COLO668 (cell line): ENCODE data around the gene SV2C.
"Not testable (repeated sequence)": the region's sequence is repeated elsewhere in the genome, so short reads cannot be mapped to it uniquely, and the experiment has no call there.

Experiments
- DNase-seq: peaks from one replicate; lab custom pipeline; 2025; ENCODE audit not compliant: unreplicated experiment; lab: John Stamatoyannopoulos, UW

SV2C gene

GRCh38 chr5:76199336-76200318, 116.4 kb downstream of the SV2C start:
- DNase-seq = no peak

DNA sequence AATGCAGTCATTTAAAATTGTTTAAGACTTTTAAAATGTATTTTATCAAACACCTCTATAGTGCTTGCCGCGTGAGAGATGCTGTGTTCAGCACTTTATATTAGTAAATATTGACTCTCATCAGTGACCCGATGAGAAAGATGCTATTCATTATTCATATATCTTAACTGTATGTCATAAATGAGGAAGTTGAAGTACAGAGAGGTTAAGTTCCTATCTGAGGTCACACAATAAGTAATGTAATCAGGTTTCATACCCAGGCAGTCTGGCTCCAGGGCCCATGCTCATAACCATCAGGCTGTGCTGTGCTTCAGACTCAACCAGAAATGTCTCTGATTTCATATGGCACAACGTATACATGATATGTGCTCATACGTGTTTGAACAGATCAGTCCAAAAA, 119.0 kb downstream of the SV2C start:
- DNase-seq = no peak

GRCh38 chr5:76204191-76204590, 121.0 kb downstream of the SV2C start:
- DNase-seq = no peak

GRCh38 chr5:76204713-76205112, 121.5 kb downstream of the SV2C start:
- no peak for DNase-seq

GRCh38 chr5:76207120-76207519, 123.9 kb downstream of the SV2C start:
- no peak for DNase-seq

DNA sequence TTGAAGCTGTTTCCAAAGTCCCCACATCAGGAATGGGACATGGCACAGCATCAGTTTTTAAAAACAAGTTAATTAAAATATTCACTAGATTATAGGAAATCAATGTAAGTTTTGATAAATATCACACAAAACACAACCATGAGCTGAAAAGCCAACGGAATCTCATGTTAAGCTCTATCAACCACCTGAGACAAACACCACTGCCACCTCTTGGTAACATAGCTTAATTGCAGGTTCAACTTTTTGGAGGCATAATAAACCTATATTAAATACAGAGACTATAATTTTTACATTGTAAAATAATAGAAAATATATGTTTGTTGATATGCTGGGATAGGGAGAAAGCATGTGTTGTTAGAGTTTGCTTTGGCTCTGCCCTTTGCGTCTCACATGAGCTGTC, 126.1 kb downstream of the SV2C start:
- no peak for DNase-seq

DNA sequence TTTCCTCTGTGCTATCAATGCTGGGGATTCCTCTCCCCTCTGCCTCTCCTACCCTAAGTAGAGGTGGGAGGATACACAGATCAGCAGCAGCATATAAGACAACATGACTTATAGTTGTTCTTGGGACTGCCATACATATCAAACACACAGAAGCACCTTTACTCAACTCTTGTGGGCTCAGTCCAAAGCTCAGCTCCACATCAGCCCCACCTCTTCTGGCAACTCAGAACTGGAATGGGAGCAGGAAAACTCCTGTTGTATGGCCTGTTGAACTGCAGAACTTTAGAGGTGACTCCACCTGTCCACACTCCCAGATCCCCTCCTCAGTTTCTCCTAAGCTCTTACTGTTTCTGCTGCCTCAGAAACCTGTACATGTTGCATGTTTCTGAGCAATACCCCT, 127.8 kb downstream of the SV2C start:
- DNase-seq = no peak

DNA sequence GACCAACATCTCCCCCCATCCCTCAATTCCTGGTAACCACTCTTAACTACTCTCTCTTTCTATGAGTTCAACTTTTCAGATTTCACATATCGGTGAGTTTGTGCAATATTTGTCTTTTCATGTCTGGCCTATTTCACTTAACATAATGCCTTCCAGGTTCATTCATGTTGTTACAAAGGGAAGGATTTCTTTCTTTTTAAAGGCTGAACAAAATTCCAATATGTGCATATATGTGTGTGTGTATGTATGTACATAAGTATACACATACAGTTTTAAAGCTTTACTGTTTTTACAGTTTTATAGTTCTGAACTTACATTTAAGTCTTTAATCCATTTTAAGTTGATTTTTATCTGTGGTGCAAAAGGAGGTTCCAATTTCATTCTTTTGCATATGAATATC, 130.7 kb downstream of the SV2C start:
- DNase-seq = no peak

DNA sequence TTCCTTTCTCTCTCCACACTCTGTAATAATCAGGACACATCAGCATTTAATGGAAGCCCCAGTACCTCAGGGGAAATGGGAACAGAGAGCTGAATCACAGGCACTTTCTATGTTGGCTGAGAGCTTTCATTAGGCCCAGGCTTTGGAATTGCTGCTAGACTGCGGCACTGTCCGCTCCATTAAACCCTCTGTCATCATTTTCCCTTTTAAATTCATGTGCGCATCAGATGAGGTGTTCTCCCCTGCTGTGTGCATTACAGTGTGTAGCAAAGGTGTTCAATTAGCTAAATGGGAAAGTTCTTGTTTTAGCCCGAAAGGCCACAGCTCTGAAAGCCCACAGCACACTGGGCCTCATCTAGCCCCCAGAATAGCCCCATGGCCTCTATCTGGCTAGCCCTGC, 133.6 kb downstream of the SV2C start:
- DNase-seq = no peak

DNA sequence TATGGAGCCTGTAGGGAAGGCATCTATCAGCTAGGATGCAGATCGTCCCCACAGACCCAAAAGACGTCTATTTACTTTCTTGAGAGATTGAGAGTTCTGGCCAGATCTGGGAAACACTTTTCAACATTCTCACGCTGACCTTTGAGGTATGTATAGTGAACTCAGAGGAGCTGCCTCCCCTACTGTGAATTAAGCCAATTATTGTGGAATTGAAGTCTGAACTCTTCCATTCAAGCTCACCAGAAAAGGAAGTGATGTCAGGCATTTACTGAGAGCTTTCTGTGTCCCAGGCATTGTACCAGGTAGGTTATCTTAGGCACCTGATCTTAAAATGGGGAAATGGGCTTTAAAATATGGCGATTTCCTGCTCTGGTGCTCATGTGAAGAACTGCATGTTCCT, 136.5 kb downstream of the SV2C start:
- no peak for DNase-seq

DNA sequence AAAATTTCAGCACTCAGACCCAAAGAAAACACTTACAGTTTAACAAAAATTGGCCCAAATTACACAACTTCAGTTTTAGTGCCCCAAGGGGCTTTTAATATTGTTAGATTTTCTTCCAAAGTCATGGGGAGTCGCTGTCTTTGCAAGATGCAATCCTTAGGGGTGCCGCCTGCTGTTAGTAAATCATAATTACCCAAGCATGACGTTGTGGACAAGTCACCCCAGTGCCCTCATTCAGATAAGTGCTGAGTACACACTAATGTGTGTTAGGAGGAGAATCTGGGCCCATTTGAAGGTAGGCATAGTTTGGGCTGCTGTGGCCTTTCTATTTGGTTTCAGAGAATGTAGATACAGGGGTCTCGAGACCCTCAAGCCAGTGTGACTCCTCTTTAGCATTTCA, 138.1 kb downstream of the SV2C start:
- DNase-seq = no peak

DNA sequence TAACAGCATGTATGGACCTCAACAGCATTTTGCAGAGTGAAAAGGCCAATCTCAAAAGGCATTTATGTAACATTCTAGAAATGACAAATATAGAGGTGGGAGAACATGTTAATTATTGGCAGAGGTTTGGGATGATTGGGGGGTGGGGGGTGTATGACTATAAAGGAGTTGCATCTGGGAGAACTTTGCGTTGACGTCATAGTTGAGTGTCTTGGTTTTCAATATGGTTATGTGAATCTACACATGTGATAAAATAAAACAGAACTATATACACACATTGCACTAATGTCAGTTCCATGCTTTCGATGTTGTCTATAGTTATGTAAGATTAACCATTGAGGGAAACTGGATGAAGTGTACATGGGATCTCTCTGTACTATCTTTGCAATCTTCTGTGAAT, 139.1 kb downstream of the SV2C start:
- no peak for DNase-seq

DNA sequence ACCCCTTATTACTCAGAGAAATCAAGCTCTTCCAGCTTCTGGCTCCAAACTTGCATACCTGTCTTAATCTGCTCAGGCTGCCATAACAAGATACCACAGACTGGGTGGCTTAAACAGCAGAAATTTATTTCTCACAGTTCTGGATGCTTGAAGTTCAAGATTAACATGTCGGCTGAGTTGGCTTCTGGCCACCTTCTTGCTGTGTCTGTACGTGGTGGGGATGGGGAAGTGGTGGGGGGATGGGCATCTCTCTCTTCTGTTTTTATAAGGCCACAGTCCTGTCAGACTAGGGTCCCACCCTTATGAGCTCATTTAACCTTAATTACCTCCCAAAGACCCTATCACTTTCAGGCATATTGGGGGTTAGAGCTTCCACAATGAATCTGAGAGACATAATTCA, 140.5 kb downstream of the SV2C start:
- DNase-seq = no peak

GRCh38 chr5:76224898-76225297, 141.7 kb downstream of the SV2C start:
- DNase-seq = no peak

DNA sequence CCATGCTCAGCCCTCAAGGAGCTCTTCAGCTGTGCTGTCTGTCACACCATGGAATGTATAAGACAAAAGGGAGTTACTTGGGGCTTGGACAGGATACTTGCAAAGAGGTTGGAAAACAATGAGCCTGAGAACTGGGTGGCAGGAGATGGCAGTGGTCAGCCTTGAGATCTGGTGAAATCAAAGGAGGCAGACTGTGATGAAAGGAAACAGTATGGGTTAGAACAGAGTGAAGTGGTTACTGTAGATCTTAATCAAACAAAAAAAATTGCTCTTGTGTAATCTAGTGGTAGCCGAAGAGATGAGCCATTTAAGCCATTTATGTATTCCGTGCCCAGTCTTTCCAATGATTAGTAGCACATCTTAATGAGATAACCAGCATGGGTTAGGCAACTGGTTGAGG, 142.2 kb downstream of the SV2C start:
- DNase-seq = no peak

DNA sequence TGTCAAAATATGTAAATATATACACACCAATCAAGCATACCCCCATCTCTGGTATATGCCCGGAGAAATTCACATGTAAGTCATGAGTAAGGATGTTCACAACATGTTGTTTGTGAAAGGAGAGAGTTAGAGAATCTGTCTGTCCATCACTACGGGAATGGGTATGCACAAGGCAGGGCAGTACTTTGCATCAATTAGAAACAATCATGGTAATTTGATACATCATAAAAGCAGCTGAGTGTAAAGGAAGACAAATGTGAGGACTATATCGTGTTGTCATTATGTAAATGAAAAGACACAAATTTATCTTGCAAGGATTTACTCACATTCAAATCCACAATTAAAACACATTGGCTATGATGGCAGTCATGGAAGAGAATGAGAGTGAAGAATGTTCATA, 146.7 kb downstream of the SV2C start:
- DNase-seq = no peak

DNA sequence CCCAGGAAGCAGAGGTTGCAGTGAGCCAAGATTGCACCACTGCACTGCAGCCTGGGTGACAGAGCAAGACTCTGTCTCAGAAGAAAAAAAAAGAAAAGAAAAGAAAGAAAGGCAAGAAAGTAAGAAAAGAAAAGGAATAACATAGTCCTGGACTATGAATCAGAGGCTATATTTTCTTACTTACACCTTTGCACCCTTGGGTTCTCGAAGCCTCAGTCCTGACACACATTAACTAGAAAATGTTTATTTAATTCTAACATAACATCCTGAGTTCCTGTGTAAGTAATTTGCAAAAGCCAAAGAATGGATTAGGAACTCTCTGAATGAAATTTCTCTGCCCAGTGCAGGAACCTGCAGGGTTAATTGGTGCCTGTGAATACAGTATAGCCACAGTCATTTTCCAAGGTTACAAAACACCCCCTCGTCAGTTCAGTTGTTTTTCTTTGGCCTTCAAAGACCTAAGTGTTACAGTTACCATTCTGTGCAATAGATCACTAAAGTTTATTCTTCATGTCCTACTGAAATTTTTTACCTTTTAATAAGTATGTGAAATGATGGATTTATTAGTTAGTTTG, 147.6 kb downstream of the SV2C start:
- no peak for DNase-seq

GRCh38 chr5:76234665-76235064, 151.5 kb downstream of the SV2C start:
- DNase-seq = no peak

DNA sequence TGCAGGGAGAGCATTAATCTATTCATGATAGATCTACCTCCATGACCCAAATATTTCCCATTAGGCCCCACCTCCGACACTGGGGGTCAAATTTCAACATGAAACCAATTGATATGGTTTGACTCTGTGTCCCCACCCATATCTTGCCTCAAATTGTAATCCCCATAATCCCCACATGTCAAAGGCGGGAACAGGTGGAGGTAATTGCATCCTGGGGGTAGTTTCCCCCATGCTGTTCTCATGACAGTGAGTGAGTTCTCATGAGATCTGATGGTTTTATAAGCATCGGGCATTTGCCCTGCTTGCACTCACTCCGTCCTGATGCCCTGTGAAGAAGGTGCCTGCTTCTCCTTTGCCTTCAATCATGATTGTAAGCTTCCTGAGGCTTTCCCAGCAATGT, 153.5 kb downstream of the SV2C start:
- no peak for DNase-seq

GRCh38 chr5:76240336-76240735, 157.2 kb downstream of the SV2C start:
- DNase-seq = no peak

DNA sequence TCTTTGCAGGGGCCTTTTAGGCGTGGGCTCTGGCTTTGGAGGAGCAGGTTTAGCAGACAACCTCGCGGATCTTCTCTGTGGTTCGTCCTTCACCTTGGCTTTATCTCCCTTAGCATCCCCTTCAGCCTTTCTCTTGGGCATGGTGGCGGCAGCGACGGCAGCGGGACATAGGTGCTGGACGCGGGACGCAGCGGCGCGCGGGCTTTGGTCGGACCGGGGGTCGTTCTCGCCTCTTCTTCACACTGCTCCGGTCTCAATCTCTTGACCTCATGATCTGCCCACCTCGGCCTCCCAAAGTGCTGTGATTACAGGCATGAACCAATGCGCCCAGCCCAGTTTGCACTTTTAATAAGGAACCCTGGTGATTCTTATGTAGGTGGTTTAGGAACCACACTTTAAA, 159.0 kb downstream of the SV2C start:
- not testable (repeated sequence) for DNase-seq

DNA sequence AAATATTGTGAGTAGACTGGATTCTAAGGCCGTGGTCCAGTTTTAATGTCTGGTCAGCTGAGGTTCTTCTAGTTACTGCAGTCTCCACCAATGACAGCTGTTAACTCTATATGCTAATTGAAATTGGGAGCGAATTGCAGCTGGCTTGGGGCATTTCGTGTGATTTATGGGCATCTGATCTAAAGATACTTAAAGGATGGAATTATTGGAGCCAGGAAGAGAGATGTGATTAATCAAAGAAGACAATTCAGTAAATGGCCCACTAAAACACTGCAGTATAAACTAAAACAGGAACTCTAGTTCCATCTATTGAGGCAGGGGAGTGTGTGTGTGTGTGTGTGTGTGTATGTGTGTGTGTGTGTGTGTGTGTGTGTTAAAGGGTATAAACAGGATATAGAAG, 162.4 kb downstream of the SV2C start:
- DNase-seq = no peak

GRCh38 chr5:76249621-76250020, 166.4 kb downstream of the SV2C start:
- DNase-seq = no peak
